T-helper 1 cell treated with Interleukin-12 subunit alpha and Interleukin-12 subunit beta and Interleukin-4 antibody, amounts not matched to agents 30 ng/mL and 1 ng/mL, for 36 hours (primary cell): ENCODE results near the gene SMIM33. TPM values are rescaled to one million over a fixed set of nuclear protein-coding genes. Genes with fewer than 3 reads are reported as not detected.
"Not testable (repeated sequence)": the region's sequence is repeated elsewhere in the genome, so short reads cannot be mapped to it uniquely, and the experiment has no call there.

Experiments
- intact Hi-C: fragments of 100-400 bp; cut with micrococcal nuclease; formaldehyde crosslinking; loops from one replicate; pipeline ENCODE4 v1.15.1; 2024
- total RNA-seq: library from RNA; stranded (reverse); gene quantifications from 2 replicates; pipeline ENCODE4 v1.2.3, GENCODE V29; 2022

SMIM33 gene
- total RNA-seq, 1 donor from 2014 or later: 0.54 TPM

DNA sequence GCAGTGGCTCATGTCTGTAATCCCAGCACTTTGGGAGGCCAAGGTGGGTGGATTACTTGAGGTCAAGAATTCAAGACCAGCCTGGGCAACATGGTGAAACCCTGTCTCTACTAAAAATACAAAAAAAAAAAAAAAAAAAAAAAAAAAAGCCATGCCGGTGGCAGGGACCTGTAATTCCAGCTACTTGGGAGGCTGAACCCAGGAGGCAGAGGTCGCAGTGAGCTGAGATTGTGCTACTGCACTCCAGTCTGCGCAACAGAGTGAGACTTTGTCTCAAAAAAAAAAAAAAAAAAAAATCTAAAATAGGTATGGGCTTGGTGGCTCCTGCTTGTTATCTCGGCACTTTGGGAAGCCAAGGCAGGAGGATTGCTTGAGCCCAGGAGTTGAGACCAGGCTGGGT, 8.9 kb downstream of the SMIM33 start:
- intact Hi-C loops: not testable (repeated sequence)

DNA sequence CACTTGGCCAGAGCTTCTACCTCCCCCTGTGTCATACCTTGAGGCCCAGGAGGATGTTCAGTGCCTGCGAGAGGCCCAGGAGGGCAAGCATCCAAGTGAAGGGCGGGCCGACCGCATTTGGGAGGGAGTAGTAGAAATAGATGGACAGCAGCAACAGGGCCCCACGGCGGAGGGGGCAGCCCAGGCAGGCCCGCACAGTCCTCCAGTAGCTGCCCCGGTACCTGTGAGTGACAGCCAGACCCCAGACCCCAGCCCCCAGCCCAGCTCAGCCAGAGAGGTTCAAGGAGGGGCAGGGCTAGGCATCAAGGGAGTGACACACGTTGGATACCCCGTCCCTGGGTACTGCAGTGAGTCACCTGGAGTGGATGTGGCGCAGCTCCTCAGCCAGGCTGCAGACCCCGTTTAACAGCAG, 10.3 kb downstream of the SMIM33 start:
- intact Hi-C loops: no loop called here

DNA sequence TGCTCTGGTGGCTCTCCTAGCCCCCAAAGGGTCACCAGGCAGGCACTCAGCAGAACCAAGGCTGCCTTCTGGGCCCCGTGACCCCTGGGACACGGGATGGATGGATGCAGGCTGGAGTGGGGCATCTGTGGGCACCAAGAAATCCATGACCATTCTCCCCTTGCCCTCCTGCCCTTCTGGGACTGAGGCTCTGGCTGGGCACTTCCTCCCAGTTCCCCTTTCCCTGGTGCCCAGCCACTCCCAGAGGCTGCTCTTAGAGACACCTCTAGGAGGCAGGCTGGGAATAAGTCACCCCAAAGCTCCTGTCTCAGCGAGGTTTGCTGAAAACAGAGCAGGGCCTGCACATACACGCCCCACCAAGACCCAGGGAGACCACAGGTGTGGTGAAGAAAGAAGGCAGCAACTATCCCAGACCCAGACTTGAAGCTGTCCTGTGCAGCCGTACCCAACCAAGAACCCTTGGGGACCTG, 10.8 kb downstream of the SMIM33 start:
- intact Hi-C loops: loop anchor here (1.0 kb wide), 7 partner anchors 7 to 139 kb away; partner anchors contain the start of genes DNAJC18 and UBE2D2

DNA sequence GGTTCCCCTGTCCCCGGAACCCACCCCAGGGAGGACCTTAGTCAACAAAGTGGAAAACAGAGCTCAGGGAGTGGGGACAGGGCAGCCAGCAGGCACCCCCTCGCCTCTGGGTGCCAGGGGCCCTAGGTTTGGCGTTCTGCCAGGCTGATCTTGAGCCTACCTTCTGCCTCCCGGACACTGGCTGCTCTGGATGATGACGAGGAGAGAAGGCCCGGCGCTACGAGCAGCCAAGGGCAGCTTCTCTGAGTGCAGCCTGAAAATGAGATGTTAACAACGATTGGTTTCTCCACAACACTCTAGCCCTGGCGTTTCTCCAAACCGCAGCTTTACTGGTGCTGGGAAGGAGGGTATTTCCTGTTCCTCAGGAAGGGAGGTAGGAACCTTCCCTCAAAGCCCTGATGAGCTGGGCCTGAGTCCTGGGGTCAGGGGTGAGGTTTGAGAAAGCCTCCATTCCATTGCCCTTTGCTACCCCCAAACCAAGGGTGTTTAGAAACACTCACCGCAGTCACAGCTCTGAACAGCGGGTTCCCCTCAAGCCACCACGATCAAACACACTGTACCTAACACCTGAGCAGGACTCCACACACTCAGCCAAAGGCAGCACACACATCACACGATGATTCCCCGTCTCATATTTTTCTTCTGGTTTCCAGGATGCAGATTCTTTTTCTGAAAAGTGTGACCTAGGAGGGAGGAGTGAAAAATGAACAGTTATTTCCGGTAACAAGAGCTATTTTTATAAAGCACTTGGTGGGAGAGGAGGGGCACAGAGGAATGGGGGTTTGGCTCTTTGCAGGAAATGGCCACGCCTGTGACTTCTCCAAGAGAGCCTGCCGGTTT, 11.5 kb downstream of the SMIM33 start, which contains the start of gene STING1:
Gene STING1 (minus strand): TSS at position 709 of the 840 bp plus-strand sequence. CDS start 1,054 bp downstream, outside the sequence.
- intact Hi-C loops: loop anchor here (1.0 kb wide), 7 partner anchors 8 to 140 kb away; partner anchors contain the start of genes DNAJC18 and UBE2D2

DNA sequence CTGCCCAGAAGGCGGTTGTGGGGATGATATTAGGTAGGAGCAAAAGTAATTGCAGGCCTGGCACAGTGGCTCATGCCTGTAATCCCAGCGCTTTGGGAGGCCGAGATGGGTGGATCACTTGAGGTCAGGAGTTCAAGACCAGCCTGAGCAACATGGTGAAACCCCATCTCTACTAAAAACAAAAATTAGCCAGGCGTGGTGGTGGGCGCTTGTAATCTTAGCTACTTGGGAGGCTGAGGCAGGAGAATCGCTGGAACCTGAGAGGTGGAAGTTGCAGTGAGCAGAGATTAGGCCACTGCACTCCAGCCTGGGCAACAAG, 12.0 kb downstream of the SMIM33 start:
- intact Hi-C loops: loop anchor here (1.0 kb wide), 7 partner anchors 9 to 141 kb away; partner anchors contain the start of genes DNAJC18 and UBE2D2

DNA sequence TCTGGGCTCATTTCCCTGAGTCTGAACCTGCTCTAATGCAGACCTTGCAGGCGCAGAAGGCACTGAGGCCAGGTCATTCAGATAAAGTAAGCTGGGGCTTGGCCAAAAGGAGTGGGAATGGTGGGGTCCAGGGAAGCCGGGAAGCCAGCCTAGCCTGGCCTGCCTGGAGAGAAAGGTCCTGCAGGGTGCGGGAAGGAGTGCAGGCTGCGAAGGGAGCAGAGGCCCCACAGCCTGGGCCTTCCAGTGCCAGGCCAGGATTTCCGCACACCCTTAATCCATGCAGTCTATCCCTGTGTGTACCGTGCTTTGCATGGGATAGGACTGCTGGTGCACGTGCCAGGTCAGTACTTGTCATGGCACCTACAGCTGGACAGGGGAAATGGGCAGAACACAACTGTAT, 15.4 kb downstream of the SMIM33 start:
- intact Hi-C loops: no loop called here

DNA sequence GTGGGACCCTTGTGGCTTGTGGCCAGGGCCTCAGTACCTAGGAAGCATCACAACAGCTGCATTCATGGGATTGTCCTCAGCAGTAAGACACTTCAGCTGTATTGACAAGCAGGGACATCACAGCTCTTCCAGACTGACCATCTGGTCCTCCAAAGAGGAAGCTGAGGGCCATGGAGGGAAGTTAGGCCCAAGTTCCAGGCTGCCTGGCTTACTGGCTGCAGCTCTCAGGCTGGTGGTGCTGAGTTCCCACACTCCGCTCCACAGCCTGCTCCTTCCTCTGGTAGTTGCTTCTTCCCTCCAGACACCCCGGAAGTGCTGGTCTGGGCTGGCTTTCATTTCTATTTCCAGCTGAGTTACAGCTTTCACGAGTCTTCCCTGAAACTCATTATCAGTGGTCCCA, 17.5 kb downstream of the SMIM33 start:
- intact Hi-C loops: no loop called here

DNA sequence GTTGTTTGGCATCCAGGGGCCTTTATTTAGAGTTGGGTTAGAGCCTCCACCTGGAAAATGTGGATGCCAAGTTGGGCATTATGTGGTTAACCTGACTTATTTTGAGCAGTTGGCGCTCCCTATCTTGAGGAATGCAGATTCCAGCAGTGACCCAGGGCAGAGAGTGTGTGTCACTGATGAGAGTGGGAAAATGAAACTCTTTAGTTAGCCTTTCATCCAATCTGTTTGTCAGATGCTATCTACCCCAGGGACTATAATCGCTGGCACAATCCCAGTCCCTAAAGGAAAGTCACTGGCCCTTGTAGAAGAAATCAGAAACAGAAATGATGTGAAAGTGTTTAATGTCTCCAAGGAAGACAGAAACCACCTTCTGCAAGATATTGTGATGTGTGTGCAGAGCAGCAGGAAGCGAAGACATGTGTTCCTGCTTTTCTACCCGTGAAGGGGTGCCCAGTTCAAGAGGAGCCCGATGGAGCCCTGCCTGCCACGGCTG, 21.9 kb downstream of the SMIM33 start:
- intact Hi-C loops: no loop called here

DNA sequence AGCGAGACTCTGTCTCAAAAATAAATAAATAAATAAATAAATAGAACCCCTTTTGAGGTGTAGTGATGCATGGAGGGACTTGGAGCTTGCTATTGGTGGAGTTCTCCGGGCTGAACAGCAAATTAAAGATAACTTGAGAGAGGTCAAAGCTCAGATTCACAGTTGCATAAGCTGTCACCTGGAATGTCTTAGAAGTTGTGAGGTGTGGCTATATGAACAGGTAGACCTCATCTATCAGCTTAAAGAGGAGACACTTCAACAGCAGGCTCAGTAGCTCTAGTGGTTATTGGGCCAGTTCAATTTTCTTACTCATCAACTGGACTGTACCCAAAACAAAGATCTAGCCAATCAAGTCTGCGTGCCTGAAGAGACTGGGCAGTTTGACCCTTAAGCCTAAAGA, 23.5 kb downstream of the SMIM33 start:
- intact Hi-C loops: no loop called here

DNA sequence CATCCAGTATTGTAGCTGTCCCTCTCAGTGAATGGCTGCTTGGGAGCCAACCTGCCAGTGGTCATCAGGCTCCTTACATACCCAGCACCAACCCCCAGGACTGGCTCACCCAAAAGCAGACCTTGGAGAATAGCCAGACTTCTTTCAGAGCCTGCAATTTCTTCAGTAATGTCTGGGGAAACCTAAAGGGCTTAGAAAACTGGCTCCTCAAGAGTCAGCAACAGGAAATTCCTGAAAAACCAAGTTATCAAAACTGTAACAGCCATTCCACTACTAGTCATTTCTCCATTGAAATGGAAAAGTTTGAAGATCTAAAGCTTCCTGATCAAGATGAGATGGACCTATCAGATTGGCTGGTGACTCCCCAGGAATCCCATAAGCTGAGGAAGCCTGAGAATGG, 24.0 kb downstream of the SMIM33 start:
- intact Hi-C loops: no loop called here

DNA sequence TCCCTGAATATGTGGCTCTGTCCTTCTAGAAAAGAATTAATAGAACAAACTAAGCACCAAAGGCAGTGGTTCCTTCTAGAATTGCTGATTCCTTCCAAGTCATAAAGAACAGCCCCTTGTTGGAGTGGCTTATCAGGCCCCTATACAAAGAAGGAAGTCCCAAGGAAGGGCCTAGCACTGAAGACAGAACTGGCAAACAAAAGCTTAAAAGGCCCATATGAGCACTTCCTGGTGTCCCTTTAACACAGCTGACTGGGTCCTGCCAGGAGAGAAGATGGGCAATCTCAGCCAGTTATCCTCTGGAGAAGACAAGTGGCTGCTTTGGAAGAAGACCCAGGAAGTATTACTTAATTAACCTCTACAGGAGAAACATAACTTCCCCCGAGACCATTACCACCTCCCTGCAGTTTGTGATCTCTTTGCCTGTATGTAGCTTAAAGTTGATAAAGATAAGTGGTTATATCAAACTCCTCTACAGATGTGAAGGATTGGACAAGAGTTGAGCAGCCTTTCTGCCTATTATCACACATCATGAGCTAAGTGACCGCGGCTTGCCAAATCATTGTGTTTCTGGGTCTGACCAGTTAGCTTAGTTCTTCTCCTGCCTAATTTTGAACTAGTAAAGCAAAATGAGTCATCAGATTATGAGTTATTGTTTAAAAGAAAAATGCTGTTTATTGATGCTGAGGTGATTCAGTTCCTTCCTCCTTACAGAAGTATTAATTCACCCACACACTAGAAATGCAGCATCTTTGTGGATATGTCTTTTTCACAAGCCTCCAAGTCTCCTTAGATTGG, 25.0 kb downstream of the SMIM33 start:
- intact Hi-C loops: no loop called here

DNA sequence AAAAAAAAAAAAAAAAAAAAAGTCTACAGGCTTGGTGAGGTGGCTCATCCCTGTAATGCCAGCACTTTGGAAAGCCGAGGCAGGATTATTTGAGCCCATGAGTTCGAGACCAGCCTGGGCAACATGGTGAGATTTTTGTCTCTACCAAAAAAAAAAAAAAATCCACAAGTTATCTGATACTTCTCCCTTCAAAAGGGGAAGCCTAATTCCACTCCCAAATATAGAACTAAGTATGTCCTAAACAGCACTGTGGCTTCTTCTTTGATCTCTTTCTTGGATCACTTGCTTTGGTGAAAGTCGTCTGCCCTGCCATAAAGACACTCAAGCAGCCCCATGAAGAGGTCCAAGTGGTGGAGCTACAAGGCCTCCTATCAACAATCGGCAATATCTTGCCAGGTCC, 30.6 kb downstream of the SMIM33 start:
- intact Hi-C loops: no loop called here

DNA sequence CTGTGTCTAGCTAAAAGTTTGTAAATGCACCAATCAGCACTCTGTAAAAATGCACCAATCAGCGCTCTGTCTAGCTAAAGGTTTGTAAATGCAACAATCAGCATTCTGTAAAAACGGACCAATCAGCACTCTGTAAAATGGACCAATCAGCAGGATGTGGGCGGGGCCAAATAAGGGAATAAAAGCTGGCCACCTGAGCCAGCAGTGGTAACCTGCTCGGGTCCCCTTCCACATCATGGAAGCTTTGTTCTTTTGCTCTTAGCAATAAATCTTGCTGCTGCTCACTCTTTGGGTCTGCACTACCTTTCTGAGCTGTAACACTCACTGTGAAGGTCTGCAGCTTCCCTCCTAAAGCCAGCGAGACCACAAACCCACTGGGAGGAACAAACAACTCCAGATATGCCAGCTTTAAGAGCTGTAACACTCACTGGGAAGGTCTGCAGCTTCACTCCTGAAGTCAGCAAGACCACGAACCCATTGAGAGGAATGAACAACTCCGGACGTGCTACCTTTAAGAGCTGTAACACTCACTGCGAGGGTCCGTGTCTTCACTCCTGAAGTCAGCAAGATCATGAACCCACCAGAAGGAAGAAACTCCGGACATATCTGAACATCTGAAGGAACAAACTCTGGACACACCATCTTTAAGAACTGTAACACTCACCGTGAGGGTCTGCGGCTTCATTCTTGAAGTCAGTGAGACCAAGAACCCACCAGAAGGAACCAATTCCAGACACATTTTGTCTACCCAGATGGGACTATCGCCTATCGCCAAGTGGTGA, 32.4 kb downstream of the SMIM33 start:
- intact Hi-C loops: not testable (repeated sequence)

DNA sequence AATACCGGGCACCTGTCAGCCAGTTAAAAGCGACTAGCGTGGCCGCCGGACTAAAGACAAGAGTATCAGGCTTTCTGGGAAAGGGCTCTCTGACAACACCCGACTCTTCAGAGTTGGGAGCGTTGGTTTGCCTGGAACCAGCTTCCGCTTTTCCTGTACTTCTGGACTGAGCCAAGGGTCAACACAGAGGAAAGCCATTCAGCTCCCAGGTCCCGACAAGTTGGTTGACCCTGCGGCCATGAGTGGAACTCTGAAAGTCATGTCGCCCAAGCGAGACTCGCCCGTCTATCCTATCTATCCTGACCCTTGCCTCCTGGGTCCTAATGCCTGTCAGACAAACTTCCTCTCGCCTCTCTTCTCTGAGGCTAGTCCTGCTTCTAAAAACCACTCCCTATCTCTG, 33.1 kb downstream of the SMIM33 start:
- intact Hi-C loops: not testable (repeated sequence)

DNA sequence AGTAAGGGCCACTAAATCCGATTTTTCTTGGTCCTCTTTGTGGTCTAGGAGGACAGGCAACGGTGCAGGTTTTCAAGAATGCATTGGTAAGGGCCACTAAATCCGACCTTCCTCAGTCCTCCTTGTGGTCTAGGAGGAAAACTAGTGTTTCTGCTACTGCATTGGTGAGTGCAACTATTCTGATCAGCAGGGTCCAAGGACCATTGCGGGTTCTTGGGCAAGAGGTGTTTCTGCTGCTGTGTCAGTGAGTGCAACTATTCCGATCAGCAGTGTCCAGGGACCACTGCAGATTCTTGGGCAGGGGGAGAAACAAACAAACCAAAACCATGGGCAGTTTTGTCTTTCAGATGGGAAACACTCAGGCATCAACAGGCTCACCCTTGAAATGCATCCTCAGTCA, 33.9 kb downstream of the SMIM33 start:
- intact Hi-C loops: not testable (repeated sequence)

DNA sequence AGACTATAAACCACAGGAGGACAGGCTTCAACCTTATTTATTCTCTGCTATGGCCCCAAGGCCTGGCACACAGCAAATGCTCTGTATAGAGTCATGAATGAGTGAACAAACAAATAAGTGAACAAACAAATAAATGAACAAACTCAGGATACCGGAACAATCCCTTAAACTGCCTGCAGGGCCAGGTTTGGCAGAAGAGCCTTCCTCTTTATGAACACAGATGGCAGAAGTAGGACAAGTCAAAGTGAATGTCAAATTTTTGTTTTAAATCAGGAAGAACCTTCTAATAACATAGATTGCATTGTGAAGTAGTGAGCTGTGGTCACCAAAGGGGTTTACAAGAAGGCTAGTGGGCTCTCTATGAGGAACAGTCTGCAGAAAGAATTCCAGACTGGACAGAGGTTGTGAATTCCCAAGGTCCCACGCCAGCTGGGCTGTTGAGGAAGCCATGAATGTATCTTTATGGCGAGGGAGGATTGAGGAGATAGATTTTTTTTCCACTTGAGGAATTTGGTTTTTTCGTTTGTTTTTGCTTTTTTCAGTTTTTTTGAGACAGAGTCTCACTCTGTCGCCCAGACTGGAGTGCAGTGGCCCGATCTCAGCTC, 42.1 kb downstream of the SMIM33 start:
- intact Hi-C loops: loop anchor here (1.0 to 5.0 kb wide), 8 partner anchors 31 to 170 kb away; partner anchors contain the start of genes DNAJC18, SMIM33, SPATA24 and STING1

DNA sequence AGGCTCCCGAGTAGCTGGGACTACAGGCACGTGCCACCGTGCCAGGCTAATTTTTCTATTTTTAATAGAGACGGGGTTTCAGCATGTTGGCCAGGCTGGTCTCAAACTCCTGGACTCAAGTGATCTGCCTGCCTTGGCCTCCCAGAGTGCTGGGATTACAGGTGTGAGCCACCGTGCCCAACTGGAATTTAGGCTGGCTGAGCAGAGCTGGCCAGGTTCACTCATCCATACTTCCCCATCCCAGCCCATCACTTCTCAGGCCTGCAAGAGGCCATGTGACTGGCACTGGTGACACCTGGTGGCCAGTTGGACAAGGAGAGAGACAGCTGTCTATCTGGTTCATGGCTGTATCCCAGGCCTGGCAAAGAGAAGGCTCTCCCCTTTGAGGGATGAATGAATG, 42.6 kb downstream of the SMIM33 start:
- intact Hi-C loops: loop anchor here (1.0 to 5.0 kb wide), 8 partner anchors 31 to 171 kb away; partner anchors contain the start of genes DNAJC18, SMIM33, SPATA24 and STING1

DNA sequence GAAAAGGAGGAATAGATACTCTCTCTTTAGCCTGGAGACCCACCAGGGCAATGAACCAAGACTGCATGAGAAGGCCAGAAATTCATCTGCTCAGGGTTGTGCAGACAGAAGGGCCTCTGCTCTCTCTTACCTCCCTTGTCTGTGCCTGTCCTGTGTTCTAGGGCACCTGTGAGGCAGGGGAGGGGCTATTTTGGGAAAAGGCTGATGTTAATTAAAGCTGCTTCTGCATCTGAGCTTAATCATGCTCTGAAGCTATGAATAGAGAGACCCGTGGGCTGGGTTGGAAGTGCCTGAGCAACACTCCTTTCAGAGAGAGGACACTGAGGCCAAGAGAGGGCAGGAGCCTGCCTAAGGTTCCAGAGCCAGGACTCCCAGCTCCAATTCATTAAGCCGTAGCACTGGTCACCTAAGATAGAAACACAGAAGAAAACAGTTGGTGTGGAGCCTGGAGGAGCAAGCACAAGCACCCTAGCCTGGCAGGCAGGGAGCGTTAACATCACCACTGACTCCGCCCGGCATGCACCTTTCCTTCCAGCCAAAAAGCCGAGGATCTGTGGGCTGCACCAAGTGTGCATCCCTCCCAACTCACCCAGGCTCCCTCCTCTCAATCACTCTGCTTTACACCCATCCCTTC, 43.2 kb downstream of the SMIM33 start:
- intact Hi-C loops: loop anchor here (1.0 to 5.0 kb wide), 8 partner anchors 32 to 171 kb away; partner anchors contain the start of genes DNAJC18, SMIM33, SPATA24 and STING1

DNA sequence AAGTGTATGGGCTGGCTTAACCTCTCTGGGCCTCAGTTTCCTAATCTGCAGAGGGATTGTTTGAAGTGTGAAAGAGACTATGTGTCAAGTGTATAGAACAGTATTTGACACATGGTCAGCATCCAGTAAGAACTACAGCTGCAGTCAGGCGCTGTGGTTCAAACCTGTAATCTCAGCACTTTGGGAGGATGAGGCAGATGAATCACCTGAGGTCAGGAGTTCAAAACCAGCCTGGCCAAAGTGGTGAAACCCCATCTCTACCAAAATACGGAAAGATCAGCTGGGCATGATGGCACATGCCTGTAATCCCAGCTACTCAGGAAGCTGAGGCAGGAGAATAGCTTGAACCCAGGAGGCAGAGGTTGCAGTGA, 43.7 kb downstream of the SMIM33 start:
- intact Hi-C loops: loop anchor here (5.0 kb wide), 1 partner anchor 42 kb away; the partner anchor contains the start of gene SMIM33
